A673 (cell line): Measurements from ENCODE around the gene ITPR2. TPM values are rescaled to one million over a fixed set of nuclear protein-coding genes. Genes with fewer than 3 reads are reported as not detected.

Source experiments
- BruUV-seq: library from RNA; stranded (reverse); fragments of 400-500 nt; replicated peaks from 2 replicates; lab custom pipeline; 2021; lab: Mats Ljungman, UMichigan
- CTCF ChIA-PET: fragments of 300-600 bp; sonication (Branson Sonifier 250); formaldehyde crosslinking; loops from one replicate; lab custom pipeline; 2022; ENCODE audit warnings: antibody characterized with exemption; lab: Charles Lee
- POLR2A ChIA-PET: fragments of 300-600 bp; sonication (Branson Sonifier 250); formaldehyde crosslinking; loops from one replicate; lab custom pipeline; 2022; ENCODE audit warnings: antibody characterized with exemption; ENCODE audit not compliant: low non-redundant PET; lab: Charles Lee
- DNase-seq: peaks from one replicate; pipeline ENCODE4 v3.0.0-alpha.2; 2015; ENCODE audit warnings: low spot score
- H3K27ac ChIP-seq: fragments of 200-600 bp; sonication (generic); 2 replicates; pipeline ENCODE4 v1.5.1; 2016; ENCODE audit warnings: mixed run types, low read depth, mild to moderate bottlenecking, mixed read lengths, antibody characterized with exemption, low read length; ENCODE audit not compliant: poor library complexity, severe bottlenecking
- H3K27me3 ChIP-seq: fragments of 200-600 bp; sonication (generic); replicated peaks from 2 replicates; pipeline ENCODE4 v1.6.1; 2017; ENCODE audit warnings: mixed run types, low read depth, mild to moderate bottlenecking, mixed read lengths, antibody characterized with exemption, low read length; ENCODE audit not compliant: insufficient read depth, poor library complexity
- H3K36me3 ChIP-seq: fragments of 200-600 bp; sonication (generic); 2 replicates; pipeline ENCODE4 v1.6.1; 2016; ENCODE audit warnings: mixed run types, mild to moderate bottlenecking, mixed read lengths, antibody characterized with exemption, low read length; ENCODE audit not compliant: insufficient read depth, poor library complexity, severe bottlenecking
- H3K4me1 ChIP-seq: fragments of 200-600 bp; sonication (generic); 2 replicates; pipeline ENCODE4 v1.6.1; 2017; ENCODE audit warnings: mixed run types, mild to moderate bottlenecking, mixed read lengths, antibody characterized with exemption, low read length; ENCODE audit not compliant: insufficient read depth, poor library complexity, severe bottlenecking
- H3K4me3 ChIP-seq: fragments of 200-600 bp; sonication (generic); 2 replicates; pipeline ENCODE4 v1.5.1; 2016; ENCODE audit warnings: low read depth, mixed run types, mild to moderate bottlenecking, mixed read lengths, low read length; ENCODE audit not compliant: poor library complexity, severe bottlenecking
- H3K9me3 ChIP-seq: fragments of 200-600 bp; sonication (generic); 2 replicates; pipeline ENCODE4 v1.6.1; 2016; ENCODE audit warnings: mixed run types, low read depth, mild to moderate bottlenecking, mixed read lengths, antibody characterized with exemption, low read length; ENCODE audit not compliant: poor library complexity, severe bottlenecking
- EZH2 ChIP-seq: fragments of 200-600 bp; sonication (generic); IDR thresholded peaks from 2 replicates; pipeline ENCODE4 v1.6.1; 2017; ENCODE audit warnings: borderline replicate concordance, low read depth, mild to moderate bottlenecking, mixed read lengths, antibody characterized with exemption, low read length; ENCODE audit not compliant: poor library complexity, severe bottlenecking
- intact Hi-C: fragments of 100-400 bp; cut with micrococcal nuclease; formaldehyde crosslinking; loops from one replicate; pipeline ENCODE4 v1.10.0; 2022; ENCODE audit not compliant: unreplicated experiment
- total RNA-seq: library from RNA; stranded (reverse); gene quantifications from 2 replicates; pipeline ENCODE4 v1.2.3, GENCODE V29; 2021
- TF ChIP-seq, protein P1 (sequence below): fragments of 300-800, 200-600 bp; sonication (generic); conservative IDR thresholded peaks from 2 replicates; pipeline ENCODE4 v1.5.1; 2017; ENCODE audit warnings: low read depth, mild to moderate bottlenecking, antibody characterized with exemption, low read length, moderate library complexity, mixed read lengths

The ITPR2 gene
- total RNA-seq, 1 experiment from 2014 or later = 22.6 TPM

DNA sequence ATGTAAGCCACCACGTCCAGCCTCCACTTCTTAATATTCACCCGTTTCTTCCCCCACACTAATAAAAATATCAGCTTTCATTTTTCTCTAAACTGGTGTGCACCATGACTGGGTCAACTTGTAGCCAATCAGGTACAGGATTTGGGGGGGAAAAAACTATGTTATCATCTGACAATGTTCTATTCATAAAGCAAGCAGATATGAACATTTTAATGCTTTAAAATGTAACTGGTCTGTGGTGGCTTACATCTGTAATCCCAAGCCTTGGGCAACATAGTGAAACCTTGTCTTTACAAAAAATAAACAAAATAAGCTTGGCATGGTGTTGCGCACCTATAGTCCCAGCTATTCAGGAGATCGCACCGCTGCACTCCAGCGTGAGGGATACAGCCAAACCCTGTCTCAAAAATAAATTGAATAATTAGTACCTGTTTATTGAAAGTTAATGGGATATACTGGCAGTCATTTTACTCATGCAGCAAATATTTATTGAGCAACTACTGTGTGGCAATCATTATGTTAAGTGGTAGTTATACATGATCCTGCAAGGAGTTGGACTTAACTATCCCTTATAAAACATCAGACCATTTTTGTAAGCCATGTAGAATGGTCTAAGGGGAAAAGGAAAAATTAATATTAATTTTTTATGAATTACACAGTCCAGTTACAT lies 15.3 kb upstream of the ITPR2 start:
- CTCF ChIA-PET = no interaction called here

DNA sequence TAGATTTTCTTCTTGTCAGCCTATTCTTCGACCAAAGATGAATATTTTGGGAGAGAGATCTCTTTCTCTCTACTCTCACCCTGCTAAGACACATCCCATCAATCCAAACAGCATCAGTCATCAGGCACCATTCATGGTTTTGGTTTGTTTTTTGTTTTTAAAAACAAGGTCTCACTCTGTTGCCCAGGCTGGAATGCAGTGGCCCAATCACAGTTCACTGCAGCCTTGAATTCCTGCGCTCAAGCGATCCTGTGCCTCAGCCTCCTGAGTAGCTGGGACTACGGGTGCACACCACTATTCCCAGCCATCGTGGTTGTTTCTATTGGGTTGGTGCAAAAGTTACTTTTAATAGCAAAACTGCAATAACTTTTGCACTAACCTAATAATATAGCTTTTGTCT lies 14.4 kb upstream of the ITPR2 start:
- Histone ChIP-seq H3K4me1 (peaks cover 6% of the 10 kb centered on the region), H3K9me3 (no peaks in the 10 kb centered on the region), H3K27me3 (no peaks in the 10 kb centered on the region), H3K27ac (no peak overlapping the region), H3K4me3 (no peak overlapping the region), H3K36me3 (no peaks in the 10 kb centered on the region)
- ChIA-PET CTCF (interaction anchor here (0.6 kb wide), 1 partner anchor 750 kb away, joined by 3 read pairs; no protein-coding TSS in a partner anchor), POLR2A (no interaction called here)
- no peak for DNase-seq
- no TSS peak for BruUV-seq
- intact Hi-C loops = no loop called here
- TF ChIP-seq, protein P1, sequence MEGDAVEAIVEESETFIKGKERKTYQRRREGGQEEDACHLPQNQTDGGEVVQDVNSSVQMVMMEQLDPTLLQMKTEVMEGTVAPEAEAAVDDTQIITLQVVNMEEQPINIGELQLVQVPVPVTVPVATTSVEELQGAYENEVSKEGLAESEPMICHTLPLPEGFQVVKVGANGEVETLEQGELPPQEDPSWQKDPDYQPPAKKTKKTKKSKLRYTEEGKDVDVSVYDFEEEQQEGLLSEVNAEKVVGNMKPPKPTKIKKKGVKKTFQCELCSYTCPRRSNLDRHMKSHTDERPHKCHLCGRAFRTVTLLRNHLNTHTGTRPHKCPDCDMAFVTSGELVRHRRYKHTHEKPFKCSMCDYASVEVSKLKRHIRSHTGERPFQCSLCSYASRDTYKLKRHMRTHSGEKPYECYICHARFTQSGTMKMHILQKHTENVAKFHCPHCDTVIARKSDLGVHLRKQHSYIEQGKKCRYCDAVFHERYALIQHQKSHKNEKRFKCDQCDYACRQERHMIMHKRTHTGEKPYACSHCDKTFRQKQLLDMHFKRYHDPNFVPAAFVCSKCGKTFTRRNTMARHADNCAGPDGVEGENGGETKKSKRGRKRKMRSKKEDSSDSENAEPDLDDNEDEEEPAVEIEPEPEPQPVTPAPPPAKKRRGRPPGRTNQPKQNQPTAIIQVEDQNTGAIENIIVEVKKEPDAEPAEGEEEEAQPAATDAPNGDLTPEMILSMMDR = no peak
- no peak for TF ChIP-seq EZH2

More for the DNA sequence above, 15.3 kb upstream of the ITPR2 start:
- Histone ChIP-seq H3K27ac (no peak overlapping the region), H3K4me3 (no peak overlapping the region), H3K9me3 (no peaks in the 10 kb centered on the region), H3K4me1 (peaks cover 6% of the 10 kb centered on the region), H3K27me3 (no peaks in the 10 kb centered on the region), H3K36me3 (no peaks in the 10 kb centered on the region)
- no peak for DNase-seq
- BruUV-seq = no TSS peak
- TF ChIP-seq, protein P1 = no peak
- no peak for TF ChIP-seq EZH2
- POLR2A ChIA-PET = no interaction called here
- intact Hi-C loops = no loop called here

DNA sequence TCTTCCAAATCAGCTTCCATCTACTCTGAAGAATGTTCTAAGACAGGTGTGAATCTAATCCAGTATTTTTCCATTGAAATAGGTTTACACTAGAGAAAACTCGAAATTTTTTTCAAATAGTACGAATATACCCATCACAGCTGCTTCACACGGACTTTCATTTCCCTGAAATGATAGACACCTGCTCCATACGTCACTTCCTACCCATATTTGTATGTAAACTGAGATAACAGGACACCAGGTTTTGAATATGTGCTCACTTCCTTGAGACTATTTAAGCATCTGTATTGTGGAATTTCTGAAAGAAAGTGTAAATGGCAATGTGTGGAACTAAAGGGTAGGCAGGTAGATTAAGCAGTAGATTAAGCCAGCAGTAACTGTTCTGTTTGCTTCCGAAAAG lies 13.4 kb upstream of the ITPR2 start:
- H3K27ac ChIP-seq = no peak overlapping the region
- intact Hi-C loops = no loop called here
- no peaks in the 10 kb centered on the region for H3K36me3 ChIP-seq
- H3K4me1 ChIP-seq = peaks cover 6% of the 10 kb centered on the region
- H3K27me3 ChIP-seq = no peaks in the 10 kb centered on the region
- CTCF ChIA-PET = no interaction called here
- no peak for DNase-seq
- TF ChIP-seq EZH2 = no peak
- TF ChIP-seq, protein P1 = no peak
- POLR2A ChIA-PET = no interaction called here
- no TSS peak for BruUV-seq
- no peaks in the 10 kb centered on the region for H3K9me3 ChIP-seq
- H3K4me3 ChIP-seq = no peak overlapping the region
